ENCODE results near the gene SCO2.

- no peak for TF ChIP-seq EP300 (IDR thresholded peaks at IDR 0.05; ENCODE audit: borderline replicate concordance)
- no peak for TF ChIP-seq YY1 (IDR thresholded peaks at IDR 0.05; ENCODE audit: low read depth)
Observed at GRCh38 chr22:50502628-50503474, 22.5 kb downstream of the SCO2 start.

All from Ishikawa (cell line).